ENCODE data around the gene ELMO3.
A peak's percentile ranks its signal among the peaks of the same experiment; 100 is the strongest.

The ELMO3 gene

GRCh38 chr16:67226804-67227566, 28.1 kb downstream of the ELMO3 start, which contains the start of gene TMEM208:
TSS of gene TMEM208 (plus strand) at chr16:67227130. CDS start at chr16:67227219, 89 bp downstream.
- peak; percentile 90 for DNase-seq

- no peak for DNase-seq
These were observed 28.6 kb downstream of the ELMO3 start for GRCh38 chr16:67227567-67227921.

- DNase-seq = no peak
These were observed 29.3 kb downstream of the ELMO3 start for GRCh38 chr16:67228034-67228785.

GRCh38 chr16:67228905-67229304, 30.0 kb downstream of the ELMO3 start:
- DNase-seq = no peak

GRCh38 chr16:67229906-67230808, 31.2 kb downstream of the ELMO3 start:
- no peak for DNase-seq

- DNase-seq = no peak
These were observed 32.1 kb downstream of the ELMO3 start for GRCh38 chr16:67230809-67231660.

- no peak for DNase-seq
These were observed 34.7 kb downstream of the ELMO3 start for GRCh38 chr16:67233596-67233995.

GRCh38 chr16:67234180-67234597, 35.3 kb downstream of the ELMO3 start:
- DNase-seq = no peak

GRCh38 chr16:67235816-67236562, 37.1 kb downstream of the ELMO3 start:
- no peak for DNase-seq

- DNase-seq = no peak
These were observed 37.8 kb downstream of the ELMO3 start for GRCh38 chr16:67236563-67237395.

- no peak for DNase-seq
These were observed 38.7 kb downstream of the ELMO3 start for GRCh38 chr16:67237396-67238277.

- DNase-seq = no peak
These were observed 39.3 kb downstream of the ELMO3 start for GRCh38 chr16:67238278-67238575.

- no peak for DNase-seq
These were observed 40.0 kb downstream of the ELMO3 start for GRCh38 chr16:67238806-67239470.

- no peak for DNase-seq
These were observed 41.6 kb downstream of the ELMO3 start for GRCh38 chr16:67240506-67240905.

- no peak for DNase-seq
These were observed 42.3 kb downstream of the ELMO3 start for GRCh38 chr16:67241008-67241900.

GRCh38 chr16:67242138-67242730, 43.3 kb downstream of the ELMO3 start:
- no peak for DNase-seq

- DNase-seq = no peak
These were observed 44.5 kb downstream of the ELMO3 start for GRCh38 chr16:67243481-67243880.

Data from NCI-H1105 treated with DMSO at 0.1 percent for 48 hours (cell line).